HG03432 (cell line): ENCODE data around the gene ATG13.
"Not testable (repeated sequence)": the region's sequence is repeated elsewhere in the genome, so short reads cannot be mapped to it uniquely, and the experiment has no call there.

ENCODE experiments used
- ATAC-seq: cut with Tn5 transposase; IDR thresholded peaks from one replicate; pipeline ENCODE4 v1.9.1; 2021; ENCODE audit warnings: mild to moderate bottlenecking, moderate library complexity; ENCODE audit not compliant: unreplicated experiment

The ATG13 gene

GRCh38 chr11:46694607-46695006 lies 77.3 kb downstream of the ATG13 start:
- ATAC-seq: no peak

- ATAC-seq: no peak
Observed at GRCh38 chr11:46695345-46696211, 78.2 kb downstream of the ATG13 start.

GRCh38 chr11:46696212-46696558 lies 78.8 kb downstream of the ATG13 start:
- ATAC-seq: no peak

- ATAC-seq: no peak
Observed at GRCh38 chr11:46697303-46697702, 80.0 kb downstream of the ATG13 start.

- ATAC-seq: no peak
Observed at GRCh38 chr11:46697723-46698122, 80.4 kb downstream of the ATG13 start.

GRCh38 chr11:46698597-46698996 lies 81.2 kb downstream of the ATG13 start:
- ATAC-seq: no peak

GRCh38 chr11:46700241-46701077 lies 83.1 kb downstream of the ATG13 start, which contains the start of the genes ARHGAP1 and ZNF408:
Gene ARHGAP1 (minus strand): TSS chr11:46700619. CDS start chr11:46696107, 4,512 bp downstream.
Gene ZNF408 (plus strand): TSS chr11:46701031. CDS start chr11:46701048, 17 bp downstream.
- ATAC-seq: peak; percentile 95

GRCh38 chr11:46701078-46701654 lies 83.8 kb downstream of the ATG13 start:
- peak; percentile 3 for ATAC-seq

- ATAC-seq: no peak
Observed at GRCh38 chr11:46705070-46705688, 87.8 kb downstream of the ATG13 start.

GRCh38 chr11:46706886-46707285 lies 89.5 kb downstream of the ATG13 start:
- ATAC-seq: no peak

GRCh38 chr11:46709351-46709750 lies 92.0 kb downstream of the ATG13 start:
- ATAC-seq: not testable (repeated sequence)

GRCh38 chr11:46710821-46711269 lies 93.5 kb downstream of the ATG13 start:
- no peak for ATAC-seq

GRCh38 chr11:46711303-46711702 lies 94.0 kb downstream of the ATG13 start:
- no peak for ATAC-seq

- ATAC-seq: no peak
Observed at GRCh38 chr11:46712874-46713576, 95.7 kb downstream of the ATG13 start.

GRCh38 chr11:46717825-46718154 lies 100.4 kb downstream of the ATG13 start:
- not testable (repeated sequence) for ATAC-seq

GRCh38 chr11:46718155-46719019 lies 101.0 kb downstream of the ATG13 start:
- no peak for ATAC-seq

GRCh38 chr11:46719048-46719542 lies 101.7 kb downstream of the ATG13 start, which contains the start of gene F2:
Gene F2 (plus strand): TSS chr11:46719213. CDS start chr11:46719236, 23 bp downstream.
- ATAC-seq: no peak

GRCh38 chr11:46719543-46720218 lies 102.3 kb downstream of the ATG13 start:
- no peak for ATAC-seq
